ENCODE results near the gene SLC35F2. TPM values are rescaled to one million over a fixed set of nuclear protein-coding genes. Genes with fewer than 3 reads are reported as not detected.
"Not testable (repeated sequence)": the region's sequence is repeated elsewhere in the genome, so short reads cannot be mapped to it uniquely, and the experiment has no call there.

SLC35F2 gene
- total RNA-seq, 1 donor from 2014 or later = 9.3 TPM

DNA sequence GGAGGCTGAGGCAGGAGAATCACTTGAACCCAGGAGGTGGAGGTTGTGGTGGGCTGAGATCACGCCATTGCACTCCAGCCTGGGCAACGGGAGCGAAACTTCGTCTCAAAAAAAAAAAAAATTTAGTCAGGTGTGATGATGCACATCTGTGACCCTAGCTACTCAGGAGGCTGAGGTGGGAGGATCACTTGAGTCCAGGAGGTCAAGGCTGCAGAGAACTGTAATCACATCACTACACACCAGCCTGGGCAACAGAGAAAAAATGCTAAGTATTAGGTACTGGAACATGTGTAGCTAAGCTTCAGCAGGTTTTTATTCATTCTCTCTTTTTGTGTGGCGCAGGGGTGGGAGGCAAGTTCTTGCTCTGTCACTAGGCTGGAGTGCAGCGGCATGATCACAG, 82.5 kb downstream of the SLC35F2 start:
- no peaks in the 10 kb centered on the region for H3K27me3 Mint-ChIP-seq (ENCODE audit: unreplicated experiment)
- TF ChIP-seq, protein P1, sequence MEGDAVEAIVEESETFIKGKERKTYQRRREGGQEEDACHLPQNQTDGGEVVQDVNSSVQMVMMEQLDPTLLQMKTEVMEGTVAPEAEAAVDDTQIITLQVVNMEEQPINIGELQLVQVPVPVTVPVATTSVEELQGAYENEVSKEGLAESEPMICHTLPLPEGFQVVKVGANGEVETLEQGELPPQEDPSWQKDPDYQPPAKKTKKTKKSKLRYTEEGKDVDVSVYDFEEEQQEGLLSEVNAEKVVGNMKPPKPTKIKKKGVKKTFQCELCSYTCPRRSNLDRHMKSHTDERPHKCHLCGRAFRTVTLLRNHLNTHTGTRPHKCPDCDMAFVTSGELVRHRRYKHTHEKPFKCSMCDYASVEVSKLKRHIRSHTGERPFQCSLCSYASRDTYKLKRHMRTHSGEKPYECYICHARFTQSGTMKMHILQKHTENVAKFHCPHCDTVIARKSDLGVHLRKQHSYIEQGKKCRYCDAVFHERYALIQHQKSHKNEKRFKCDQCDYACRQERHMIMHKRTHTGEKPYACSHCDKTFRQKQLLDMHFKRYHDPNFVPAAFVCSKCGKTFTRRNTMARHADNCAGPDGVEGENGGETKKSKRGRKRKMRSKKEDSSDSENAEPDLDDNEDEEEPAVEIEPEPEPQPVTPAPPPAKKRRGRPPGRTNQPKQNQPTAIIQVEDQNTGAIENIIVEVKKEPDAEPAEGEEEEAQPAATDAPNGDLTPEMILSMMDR (IDR thresholded peaks at IDR 0.05; ENCODE audit: unreplicated experiment) = no peak
- no peak overlapping the region for H3K27ac Mint-ChIP-seq (ENCODE audit: unreplicated experiment)
- no peaks in the 10 kb centered on the region for H3K36me3 Mint-ChIP-seq (ENCODE audit: low read depth, unreplicated experiment)
- H3K9me3 Mint-ChIP-seq (ENCODE audit: unreplicated experiment) = no peaks in the 10 kb centered on the region
- no peak overlapping the region for H3K4me3 Mint-ChIP-seq (ENCODE audit: unreplicated experiment)
- H3K4me1 Mint-ChIP-seq (ENCODE audit: unreplicated experiment) = no peaks in the 10 kb centered on the region
- DNase-seq (ENCODE audit: low spot score) = no peak

DNA sequence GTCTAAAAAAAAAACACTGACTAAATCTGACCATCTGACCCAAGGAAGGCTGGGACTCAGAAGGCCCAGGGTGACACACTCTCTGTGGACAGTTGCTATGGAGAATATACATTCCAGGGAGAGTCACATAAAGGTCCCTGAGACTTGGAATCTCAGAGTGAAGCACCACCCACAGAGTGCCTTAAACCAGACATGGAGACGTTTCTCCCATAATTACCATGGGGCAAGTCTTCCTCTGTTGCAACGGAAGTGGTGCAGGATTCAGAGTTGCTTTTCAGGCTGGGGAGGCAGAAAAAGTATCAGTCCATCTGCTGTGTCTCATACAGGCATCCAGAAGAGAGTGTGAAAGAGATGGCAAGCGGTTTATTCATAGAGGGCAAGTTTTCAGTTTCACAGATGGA, 88.0 kb downstream of the SLC35F2 start:
- no peak for DNase-seq (ENCODE audit: low spot score)
- no peaks in the 10 kb centered on the region for H3K9me3 Mint-ChIP-seq (ENCODE audit: unreplicated experiment)
- no peaks in the 10 kb centered on the region for H3K4me1 Mint-ChIP-seq (ENCODE audit: unreplicated experiment)
- TF ChIP-seq, protein P1 (IDR thresholded peaks at IDR 0.05; ENCODE audit: unreplicated experiment) = no peak
- H3K36me3 Mint-ChIP-seq (ENCODE audit: low read depth, unreplicated experiment) = no peaks in the 10 kb centered on the region
- no peak overlapping the region for H3K27ac Mint-ChIP-seq (ENCODE audit: unreplicated experiment)
- H3K27me3 Mint-ChIP-seq (ENCODE audit: unreplicated experiment) = no peaks in the 10 kb centered on the region
- H3K4me3 Mint-ChIP-seq (ENCODE audit: unreplicated experiment) = no peak overlapping the region

DNA sequence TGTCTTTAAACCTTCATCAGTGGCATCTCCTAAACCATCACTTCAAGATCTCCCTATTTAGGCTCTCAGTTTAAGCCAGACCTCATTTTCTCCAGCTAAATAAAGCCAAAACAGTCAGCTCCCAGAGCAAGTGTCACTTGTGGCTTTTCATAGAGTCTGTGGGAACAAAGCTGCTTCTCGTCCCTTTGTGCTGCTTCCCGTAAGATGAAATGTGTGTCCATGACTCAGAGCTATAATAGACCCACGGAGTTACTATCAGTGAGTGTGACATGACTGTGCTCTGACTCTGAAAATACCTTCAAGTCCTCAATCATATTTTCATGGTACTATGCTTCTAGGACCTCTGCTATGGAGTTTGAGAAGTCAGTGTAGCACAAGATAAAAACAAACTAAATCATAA, 89.4 kb downstream of the SLC35F2 start:
- Mint-ChIP-seq H3K36me3 (ENCODE audit: low read depth, unreplicated experiment) (no peaks in the 10 kb centered on the region), H3K4me3 (ENCODE audit: unreplicated experiment) (no peak overlapping the region), H3K27ac (ENCODE audit: unreplicated experiment) (no peak overlapping the region), H3K4me1 (ENCODE audit: unreplicated experiment) (no peaks in the 10 kb centered on the region), H3K9me3 (ENCODE audit: unreplicated experiment) (no peaks in the 10 kb centered on the region), H3K27me3 (ENCODE audit: unreplicated experiment) (no peaks in the 10 kb centered on the region)
- DNase-seq (ENCODE audit: low spot score) = no peak
- TF ChIP-seq, protein P1 (IDR thresholded peaks at IDR 0.05; ENCODE audit: unreplicated experiment) = no peak

DNA sequence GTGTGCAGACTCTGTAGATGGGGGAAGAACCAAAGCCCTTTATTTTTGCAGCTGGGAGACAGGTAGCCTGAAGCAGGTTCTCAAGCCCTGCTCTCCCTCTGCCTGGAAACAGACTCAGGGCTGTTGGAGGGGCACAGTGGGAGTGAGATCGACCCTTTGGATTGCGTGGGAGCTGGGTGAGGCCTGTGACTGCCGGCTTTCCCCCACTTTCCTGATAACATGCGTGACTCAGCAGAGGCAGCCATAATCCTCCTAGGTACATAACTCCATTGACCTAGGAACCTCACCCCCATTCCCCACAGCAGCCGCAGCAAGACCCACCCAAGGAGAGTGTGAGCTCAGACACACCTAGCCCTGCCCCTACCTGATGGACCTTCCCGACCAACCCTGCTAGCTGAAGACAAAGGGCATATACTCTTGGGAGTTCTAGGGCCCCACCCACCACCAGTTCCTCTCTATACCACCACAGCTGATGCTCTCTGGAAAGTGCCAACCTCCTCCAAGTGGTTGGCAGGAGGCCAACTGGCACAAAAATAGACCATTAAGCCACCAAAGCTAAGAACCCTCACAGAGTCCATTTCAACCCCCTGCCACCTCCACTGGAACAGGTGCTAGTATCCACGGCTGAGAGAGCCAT, 99.8 kb downstream of the SLC35F2 start:
- H3K27me3 Mint-ChIP-seq (ENCODE audit: unreplicated experiment); H3K36me3 Mint-ChIP-seq (ENCODE audit: low read depth, unreplicated experiment); H3K4me1 Mint-ChIP-seq (ENCODE audit: unreplicated experiment); DNase-seq (ENCODE audit: low spot score); H3K4me3 Mint-ChIP-seq (ENCODE audit: unreplicated experiment); H3K27ac Mint-ChIP-seq (ENCODE audit: unreplicated experiment); H3K9me3 Mint-ChIP-seq (ENCODE audit: unreplicated experiment): not testable (repeated sequence)

DNA sequence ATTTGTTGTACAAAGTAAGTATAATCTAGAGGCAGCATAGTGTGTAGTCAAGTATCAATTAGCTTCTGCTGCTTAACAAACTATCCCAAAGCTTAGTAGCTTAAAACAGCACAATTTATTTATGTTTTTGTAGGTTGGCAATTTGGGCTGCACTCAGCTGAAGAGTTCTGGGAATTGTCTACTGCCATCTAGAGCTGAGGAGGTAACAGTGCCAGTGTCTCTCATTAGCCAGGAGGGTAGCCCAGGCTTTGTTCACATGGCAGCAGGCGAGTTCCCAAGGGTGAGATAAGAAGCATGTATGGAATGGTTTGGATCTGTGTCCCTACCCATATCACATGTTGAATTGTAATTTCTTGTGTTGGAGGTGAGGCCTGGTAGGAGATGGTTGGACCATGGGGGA, 100.9 kb downstream of the SLC35F2 start:
- Mint-ChIP-seq H3K4me1 (ENCODE audit: unreplicated experiment) (no peaks in the 10 kb centered on the region), H3K36me3 (ENCODE audit: low read depth, unreplicated experiment) (no peaks in the 10 kb centered on the region)
- no peak for DNase-seq (ENCODE audit: low spot score)

More for the DNA sequence above, 100.9 kb downstream of the SLC35F2 start:
- Mint-ChIP-seq H3K4me3 (ENCODE audit: unreplicated experiment) (no peak overlapping the region), H3K27me3 (ENCODE audit: unreplicated experiment) (no peaks in the 10 kb centered on the region), H3K9me3 (ENCODE audit: unreplicated experiment) (no peaks in the 10 kb centered on the region), H3K27ac (ENCODE audit: unreplicated experiment) (no peak overlapping the region)
- TF ChIP-seq, protein P1 (IDR thresholded peaks at IDR 0.05; ENCODE audit: unreplicated experiment) = no peak

Measured in endothelial cell (in vitro differentiated cells).